K562 (cell line): ENCODE results near the gene NTF4. TPM values are rescaled to one million over a fixed set of nuclear protein-coding genes. Genes with fewer than 3 reads are reported as not detected.

Source experiments
- ATAC-seq: fragments of 200-7000 bp; cut with Tn5 transposase; 3 replicates; pipeline ENCODE4 v1.9.1; 2020; ENCODE audit warnings: moderate library complexity
- BruUV-seq: library from RNA; stranded (reverse); fragments of 400-500 nt; replicated peaks from 2 replicates; lab custom pipeline; 2021; lab: Mats Ljungman, UMichigan
- CTCF ChIA-PET: fragments of 300-600 bp; formaldehyde crosslinking; extraction: SDS; loops from one replicate; lab custom pipeline; 2021; ENCODE audit warnings: low intra/inter-chr PET ratio; lab: Yijun Ruan, JAX
- POLR2A ChIA-PET: fragments of 300-600, 350-650 bp; sonication (Branson Sonifier 250); formaldehyde crosslinking; extraction: SDS; loops from one replicate; lab custom pipeline; 2021; ENCODE audit warnings: antibody characterized with exemption, inconsistent platforms; lab: Yijun Ruan, JAX
- DNase-seq, 4 experiments: peaks; one replicate each; pipeline versions ENCODE4 v3.0.0 to v3.0.0-alpha.2; 2011 to 2018; ENCODE audit warnings: low spot score in 3 of 4, mixed read lengths in 3 of 4; ENCODE audit errors: extremely low read depth in 1 of 4
- FAIRE-seq: peaks from 2 replicates; lab custom pipeline; 2011; peaks lifted over from hg19 to GRCh38; lab: Jason Lieb, UNC
- H2AFZ ChIP-seq: 2 replicates; pipeline ENCODE4 v1.6.0; 2011; ENCODE audit warnings: low read depth, low read length, control low read depth, inconsistent platforms
- H3K27ac ChIP-seq: fragments of 200-600 bp; 3 replicates; pipeline ENCODE4 v1.8.0; 2011; ENCODE audit warnings: low read depth, mild to moderate bottlenecking, control low read depth, inconsistent platforms, low read length, moderate library complexity, mixed read lengths; ENCODE audit errors: extremely low read depth
- H3K27me3 ChIP-seq, 2 experiments: fragments of 300-600 bp in 1 of 2; 2 replicates in 1 of 2; 3 replicates in 1 of 2; pipeline versions ENCODE4 v1.6.0 to v1.8.0; 2011; ENCODE audit warnings: inconsistent platforms in 2 of 2, low read length in 2 of 2, mild to moderate bottlenecking in 1 of 2, mixed read lengths in 1 of 2, moderate library complexity in 1 of 2; ENCODE audit not compliant: control insufficient read depth in 2 of 2, insufficient read depth in 2 of 2
- H3K36me3 ChIP-seq: fragments of 300-600 bp; 3 replicates; pipeline ENCODE4 v1.8.0; 2011; ENCODE audit warnings: mild to moderate bottlenecking, low read length, inconsistent platforms; ENCODE audit not compliant: control insufficient read depth, insufficient read depth
- H3K4me1 ChIP-seq, 2 experiments: fragments of 200-600 bp in 1 of 2; replicated peaks in 1 of 2; 2 replicates in 1 of 2; 3 replicates in 1 of 2; pipeline versions ENCODE4 v1.5.1 to v1.8.0; 2011; ENCODE audit warnings: inconsistent platforms in 2 of 2, low read length in 2 of 2, mild to moderate bottlenecking in 1 of 2, mixed read lengths in 1 of 2, moderate library complexity in 1 of 2; ENCODE audit not compliant: control insufficient read depth in 2 of 2, insufficient read depth in 2 of 2
- H3K4me2 ChIP-seq: 2 replicates; pipeline ENCODE4 v1.6.1; 2011; ENCODE audit warnings: low read length, control low read depth, inconsistent platforms, mixed read lengths; ENCODE audit not compliant: insufficient read depth
- H3K4me3 ChIP-seq: fragments of 200-600 bp; sonication (generic), shearing (Covaris generic); 2 replicates; pipeline ENCODE4 v1.5.1; 2016; ENCODE audit warnings: control low read depth, inconsistent platforms
- H3K79me2 ChIP-seq: fragments of 200-600 bp; 3 replicates; pipeline ENCODE4 v1.8.0; 2011; ENCODE audit warnings: low read length, inconsistent platforms; ENCODE audit not compliant: control insufficient read depth, insufficient read depth
- H3K9ac ChIP-seq, 2 experiments: 2 replicates each; pipeline versions ENCODE4 v1.6.0 to v1.6.1; 2011; ENCODE audit warnings: low read depth in 2 of 2, low read length in 2 of 2, control low read depth in 1 of 2, inconsistent platforms in 1 of 2, mild to moderate bottlenecking in 1 of 2, mixed read lengths in 1 of 2; ENCODE audit not compliant: insufficient read depth in 1 of 2
- H3K9me1 ChIP-seq: one replicate; pipeline ENCODE4 v1.6.0; 2011; ENCODE audit warnings: inconsistent platforms, mild to moderate bottlenecking, low read length, moderate library complexity; ENCODE audit not compliant: control insufficient read depth, insufficient read depth
- H3K9me3 ChIP-seq: replicated peaks from 2 replicates; pipeline ENCODE4 v1.5.1; 2011; ENCODE audit warnings: low read depth, low read length, inconsistent platforms; ENCODE audit not compliant: control insufficient read depth, insufficient read depth
- H4K20me1 ChIP-seq: replicated peaks from 2 replicates; pipeline ENCODE4 v1.6.1; 2011; ENCODE audit warnings: low read length, inconsistent platforms, mixed read lengths; ENCODE audit not compliant: control insufficient read depth, insufficient read depth
- CEBPB ChIP-seq: fragments of 450-650 bp; IDR thresholded peaks from 2 replicates; pipeline ENCODE4 v1.6.1; 2016; ENCODE audit warnings: missing genetic modification characterization, missing compliant biosample characterization
- MIER1 ChIP-seq: fragments of 450-650 bp; IDR thresholded peaks from 2 replicates; pipeline ENCODE4 v1.6.1; 2016; ENCODE audit warnings: antibody characterized with exemption, mild to moderate bottlenecking, low read depth
- MYC ChIP-seq, 2 experiments: fragments of 250-450 bp in 1 of 2; sonication (Bioruptor Pico) in 1 of 2; IDR thresholded peaks; 2 replicates each; pipeline versions ENCODE4 v1.5.1 to v1.6.1; 2012 to 2021; ENCODE audit warnings: low read depth in 2 of 2, borderline replicate concordance in 1 of 2, improper control_type of control experiment in 1 of 2, low read length in 1 of 2, mild to moderate bottlenecking in 1 of 2, moderate library complexity in 1 of 2
- NBN ChIP-seq: fragments of 450-650 bp; IDR thresholded peaks from 2 replicates; pipeline ENCODE4 v1.6.1; 2016; ENCODE audit warnings: low read depth, mild to moderate bottlenecking
- NCOA2 ChIP-seq, 2 experiments: fragments of 450-650 bp; IDR thresholded peaks; 2 replicates each; pipeline ENCODE4 v1.6.1; 2018; ENCODE audit warnings: mild to moderate bottlenecking in 2 of 2, moderate library complexity in 1 of 2; ENCODE audit not compliant: partially characterized antibody in 2 of 2
- RNF219 ChIP-seq: fragments of 250-450 bp; sonication (Bioruptor Pico); IDR thresholded peaks from 2 replicates; pipeline ENCODE4 v1.5.0; 2022; ENCODE audit warnings: mild to moderate bottlenecking
- XRCC3 ChIP-seq: fragments of 450-650 bp; IDR thresholded peaks from 2 replicates; pipeline ENCODE4 v1.6.1; 2017; ENCODE audit warnings: mild to moderate bottlenecking, moderate library complexity
- ZNF24 ChIP-seq: fragments of 450-650 bp; IDR thresholded peaks from 2 replicates; pipeline ENCODE4 v1.6.1; 2016
- WGBS: fragments of 100-300 bp; shearing (Covaris generic); methylation state at CpG from one replicate; pipeline ENCODE4 v1.1.6; 2016; ENCODE audit warnings: low coverage, mixed read lengths; ENCODE audit not compliant: insufficient coverage; ENCODE audit errors: missing lambda C conversion rate; 5-methylcytosine and 5-hydroxymethylcytosine counted together
- in situ Hi-C: fragments of 300-500 bp; cut with MboI; formaldehyde crosslinking; loops from 4 replicates; pipeline ENCODE4 v1.15.0; 2018; ENCODE audit warnings: inconsistent platforms, mixed read lengths
- intact Hi-C: fragments of 100-400 bp; cut with micrococcal nuclease; formaldehyde crosslinking; loops from 2 replicates; pipeline ENCODE4 v1.14.2; 2022
- polyA plus RNA-seq, 8 experiments: library from polyadenylated mRNA; depleted of rRNA in 4 of 8; stranded (reverse) in 5 of 8; unstranded in 3 of 8; fragments of >200 nt; fragmentation: Nextera tagmentation in 2 of 8; fragmentation: Illumina TruSeq in 1 of 8; extraction: Ambion mirVana in 2 of 8; extraction: Trizol in 1 of 8; gene quantifications; 2 replicates each; pipeline versions ENCODE4 v1.2.1 to v1.2.3, GENCODE V29; 2011 to 2014; ENCODE audit warnings: inconsistent platforms in 1 of 8, missing spikeins in 1 of 8
- total RNA-seq, 7 experiments: library from RNA; depleted of rRNA in 6 of 7; stranded (reverse); fragments of >200 nt in 6 of 7; fragmentation: Illumina TruSeq in 2 of 7; extraction: Trizol in 2 of 7; gene quantifications; 2 replicates each; pipeline versions ENCODE4 v1.2.1 to v1.2.3, GENCODE V29; 2011 to 2021; ENCODE audit warnings: low replicate concordance in 1 of 7
- TF ChIP-seq, protein P1 (sequence below), 3 experiments: fragments of 200-800 bp in 1 of 3; fragments of 250-450 bp in 1 of 3; fragments of 450-650 bp in 1 of 3; sonication (Bioruptor Pico) in 1 of 3; sonication (Bioruptor generic) in 1 of 3; formaldehyde crosslinking in 1 of 3; IDR thresholded peaks; 2 replicates each; pipeline versions ENCODE4 v1.6.1 to v1.8.0; 2016 to 2022; ENCODE audit warnings: mild to moderate bottlenecking in 2 of 3, missing genetic modification characterization in 2 of 3, missing compliant biosample characterization in 1 of 3, moderate library complexity in 1 of 3
- TF ChIP-seq, protein P2 (sequence below), 2 experiments: fragments of 450-650 bp; IDR thresholded peaks; 2 replicates each; pipeline ENCODE4 v1.6.1; 2016

NTF4 gene
- total and polyA plus RNA-seq, 9 of the 15 experiments (the other 6 are each of a cell fraction or from before 2014, with no cell fraction given), result not detected

GRCh38 chr19:49084206-49085019, 19.8 kb upstream of the NTF4 start:
- Histone ChIP-seq H3K79me2 (peaks cover 45% of the 10 kb centered on the region), H3K4me3 (peak overlapping the region; percentile 77), H3K4me1 (peaks cover 13 to 43% of the 10 kb centered on the region in 2 experiments; a peak in 4 of 5 replicates), H3K9me3 (no peaks in the 10 kb centered on the region), H2AFZ (peak overlapping the region; percentile 95), H3K27ac (peak overlapping the region; percentile 94), H3K9ac (peak overlapping the region; percentile 94 to 98), H3K9me1 (no peaks in the 10 kb centered on the region), H3K27me3 (no peaks in the 10 kb centered on the region), H4K20me1 (peaks cover 26% of the 10 kb centered on the region), H3K36me3 (peaks cover 28% of the 10 kb centered on the region), H3K4me2 (peak overlapping the region; percentile 92)
- TSS peak; percentile 67 for BruUV-seq
- no peak for FAIRE-seq
- in situ Hi-C loops (no loop called here), intact Hi-C loops (no loop called here)
- peak; percentile 23 for ATAC-seq
- 8% methylated on average over 25 of the region's 26 CpGs for WGBS
- CTCF ChIA-PET, result interaction anchor here (0.6 kb wide), 1 partner anchor 75 kb away, joined by 3 read pairs; no protein-coding TSS in a partner anchor
- DNase-seq, result peak in 1 of 4 experiments; percentile 61
- POLR2A ChIA-PET, result no interaction called here
- TF ChIP-seq RNF219 (CRISPR knock-in tag), result no peak
- TF ChIP-seq, protein P1, sequence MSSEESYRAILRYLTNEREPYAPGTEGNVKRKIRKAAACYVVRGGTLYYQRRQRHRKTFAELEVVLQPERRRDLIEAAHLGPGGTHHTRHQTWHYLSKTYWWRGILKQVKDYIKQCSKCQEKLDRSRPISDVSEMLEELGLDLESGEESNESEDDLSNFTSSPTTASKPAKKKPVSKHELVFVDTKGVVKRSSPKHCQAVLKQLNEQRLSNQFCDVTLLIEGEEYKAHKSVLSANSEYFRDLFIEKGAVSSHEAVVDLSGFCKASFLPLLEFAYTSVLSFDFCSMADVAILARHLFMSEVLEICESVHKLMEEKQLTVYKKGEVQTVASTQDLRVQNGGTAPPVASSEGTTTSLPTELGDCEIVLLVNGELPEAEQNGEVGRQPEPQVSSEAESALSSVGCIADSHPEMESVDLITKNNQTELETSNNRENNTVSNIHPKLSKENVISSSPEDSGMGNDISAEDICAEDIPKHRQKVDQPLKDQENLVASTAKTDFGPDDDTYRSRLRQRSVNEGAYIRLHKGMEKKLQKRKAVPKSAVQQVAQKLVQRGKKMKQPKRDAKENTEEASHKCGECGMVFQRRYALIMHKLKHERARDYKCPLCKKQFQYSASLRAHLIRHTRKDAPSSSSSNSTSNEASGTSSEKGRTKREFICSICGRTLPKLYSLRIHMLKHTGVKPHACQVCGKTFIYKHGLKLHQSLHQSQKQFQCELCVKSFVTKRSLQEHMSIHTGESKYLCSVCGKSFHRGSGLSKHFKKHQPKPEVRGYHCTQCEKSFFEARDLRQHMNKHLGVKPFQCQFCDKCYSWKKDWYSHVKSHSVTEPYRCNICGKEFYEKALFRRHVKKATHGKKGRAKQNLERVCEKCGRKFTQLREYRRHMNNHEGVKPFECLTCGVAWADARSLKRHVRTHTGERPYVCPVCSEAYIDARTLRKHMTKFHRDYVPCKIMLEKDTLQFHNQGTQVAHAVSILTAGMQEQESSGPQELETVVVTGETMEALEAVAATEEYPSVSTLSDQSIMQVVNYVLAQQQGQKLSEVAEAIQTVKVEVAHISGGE (CRISPR knock-in tag; IDR thresholded peaks at IDR 0.05), result 0 out of 6 replicates have a peak, but pooled peaks of 1 of the 3 experiments have one; percentile 9
- TF ChIP-seq, protein P2, sequence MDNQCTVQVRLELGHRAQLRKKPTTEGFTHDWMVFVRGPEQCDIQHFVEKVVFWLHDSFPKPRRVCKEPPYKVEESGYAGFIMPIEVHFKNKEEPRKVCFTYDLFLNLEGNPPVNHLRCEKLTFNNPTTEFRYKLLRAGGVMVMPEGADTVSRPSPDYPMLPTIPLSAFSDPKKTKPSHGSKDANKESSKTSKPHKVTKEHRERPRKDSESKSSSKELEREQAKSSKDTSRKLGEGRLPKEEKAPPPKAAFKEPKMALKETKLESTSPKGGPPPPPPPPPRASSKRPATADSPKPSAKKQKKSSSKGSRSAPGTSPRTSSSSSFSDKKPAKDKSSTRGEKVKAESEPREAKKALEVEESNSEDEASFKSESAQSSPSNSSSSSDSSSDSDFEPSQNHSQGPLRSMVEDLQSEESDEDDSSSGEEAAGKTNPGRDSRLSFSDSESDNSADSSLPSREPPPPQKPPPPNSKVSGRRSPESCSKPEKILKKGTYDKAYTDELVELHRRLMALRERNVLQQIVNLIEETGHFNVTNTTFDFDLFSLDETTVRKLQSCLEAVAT (IDR thresholded peaks at IDR 0.05), result peak in 1 of 2 experiments; percentile 9; a peak in 1 of 4 replicates
- TF ChIP-seq XRCC3, result no peak
- peak; percentile 22; the same call in 1 of the 2 replicates for TF ChIP-seq NBN
- TF ChIP-seq CEBPB (tag), result no peak
- no peak for TF ChIP-seq NCOA2 (IDR thresholded peaks at IDR 0.05; ENCODE audit: partially characterized antibody in 2 of 2)
- TF ChIP-seq MIER1, result 0 out of 2 replicates have a peak, but pooled peaks have one; percentile 43
- no peak for TF ChIP-seq ZNF24
- TF ChIP-seq MYC (IDR thresholded peaks at IDR 0.05; ENCODE audit: low read depth, low read length), result 0 out of 2 replicates have a peak, but pooled peaks have one; percentile 8
- TF ChIP-seq MYC (CRISPR knock-in tag; IDR thresholded peaks at IDR 0.05; ENCODE audit: borderline replicate concordance, low read depth), result no peak
